Measurements from ENCODE around the gene TNRC6B. TPM values are rescaled to one million over a fixed set of nuclear protein-coding genes. Genes with fewer than 3 reads are reported as not detected.

TNRC6B gene
- total RNA-seq, 1 experiment from 2014 or later, result 58.1 TPM

DNA sequence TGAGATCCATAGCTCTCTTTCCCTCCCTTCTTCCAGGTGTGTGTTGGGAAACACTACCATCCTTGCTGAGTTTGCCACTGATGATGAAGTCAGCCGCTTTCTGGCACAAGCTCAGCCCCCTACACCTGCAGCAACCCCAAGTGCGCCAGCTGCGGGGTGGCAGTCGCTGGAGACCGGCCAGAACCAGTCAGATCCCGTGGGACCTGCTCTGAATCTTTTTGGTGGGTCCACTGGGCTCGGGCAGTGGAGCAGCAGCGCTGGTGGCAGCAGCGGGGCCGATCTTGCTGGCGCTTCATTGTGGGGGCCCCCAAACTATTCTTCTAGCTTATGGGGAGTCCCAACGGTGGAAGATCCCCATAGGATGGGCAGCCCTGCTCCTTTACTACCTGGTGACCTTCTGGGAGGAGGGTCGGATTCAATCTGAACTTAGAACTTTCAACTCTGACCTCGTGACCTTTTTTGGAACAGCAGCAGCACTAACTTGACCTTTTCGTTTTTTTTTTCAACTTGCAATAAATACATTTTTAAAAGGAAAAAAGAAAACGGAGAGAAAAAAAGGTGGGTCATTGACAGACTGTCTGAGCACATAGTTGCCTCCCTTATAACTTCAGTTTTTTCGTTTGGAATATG is 145.2 kb downstream of the TNRC6B start:
- Histone ChIP-seq H2BK12ac (ENCODE audit: insufficient read length, low read depth, low read length) (no peak overlapping the region), H3K79me1 (ENCODE audit: insufficient read depth, low read depth, low read length, poor library complexity, severe bottlenecking) (no peaks in the 10 kb centered on the region), H3K27me3 (ENCODE audit: insufficient read depth, low read length) (no peaks in the 10 kb centered on the region), H3K9ac (ENCODE audit: extremely low read depth, insufficient read length, low read length) (no peak overlapping the region), H3K18ac (ENCODE audit: insufficient read length, low read depth, low read length) (no peak overlapping the region), H3K79me2 (ENCODE audit: insufficient read depth, low read length) (no peaks in the 10 kb centered on the region), H3K56ac (ENCODE audit: insufficient read length, low read depth, low read length) (no peak overlapping the region), H3K4me2 (ENCODE audit: insufficient read depth, insufficient read length, low read length) (no peak overlapping the region), H3K27ac (ENCODE audit: insufficient read length, low read depth, low read length) (no peak overlapping the region), H2AFZ (ENCODE audit: low read length) (no peak overlapping the region), H3K9me3 (ENCODE audit: control insufficient read depth, low read depth, low read length) (no peaks in the 10 kb centered on the region), H3K4me1 (ENCODE audit: insufficient read depth, low read length) (peaks cover 5% of the 10 kb centered on the region; the same call in 1 of the 2 replicates), H3K23me2 (ENCODE audit: insufficient read length, low read depth, low read length, poor library complexity, severe bottlenecking) (no peaks in the 10 kb centered on the region), H4K8ac (replicated peaks; ENCODE audit: insufficient read length, low read depth, low read length) (no peak overlapping the region), H2BK5ac (ENCODE audit: insufficient read length, low read length) (no peak overlapping the region), H3K4ac (ENCODE audit: low read depth, low read length) (no peak overlapping the region), H2BK15ac (ENCODE audit: low read depth, low read length) (no peak overlapping the region), H2AK5ac (ENCODE audit: insufficient read length, low read length) (no peak overlapping the region), H2BK120ac (ENCODE audit: low read depth, low read length, poor library complexity, severe bottlenecking) (no peak overlapping the region), H3K23ac (ENCODE audit: insufficient read length, low read depth, low read length) (no peak overlapping the region), H2BK20ac (ENCODE audit: low read depth, low read length, poor library complexity, severe bottlenecking) (no peak overlapping the region), H4K5ac (ENCODE audit: insufficient read length, low read depth, low read length) (no peak overlapping the region), H3T11ph (ENCODE audit: low read length) (no peak overlapping the region), H4K20me1 (ENCODE audit: control insufficient read depth, insufficient read depth, insufficient read length) (peaks cover 2% of the 10 kb centered on the region), H3K14ac (ENCODE audit: insufficient read depth, low read length) (no peak overlapping the region), H4K91ac (ENCODE audit: insufficient read length, low read depth, low read length) (no peak overlapping the region)
- H3K27me3 Mint-ChIP-seq (ENCODE audit: low read depth), result no peaks in the 10 kb centered on the region
- TF ChIP-seq, protein P1, sequence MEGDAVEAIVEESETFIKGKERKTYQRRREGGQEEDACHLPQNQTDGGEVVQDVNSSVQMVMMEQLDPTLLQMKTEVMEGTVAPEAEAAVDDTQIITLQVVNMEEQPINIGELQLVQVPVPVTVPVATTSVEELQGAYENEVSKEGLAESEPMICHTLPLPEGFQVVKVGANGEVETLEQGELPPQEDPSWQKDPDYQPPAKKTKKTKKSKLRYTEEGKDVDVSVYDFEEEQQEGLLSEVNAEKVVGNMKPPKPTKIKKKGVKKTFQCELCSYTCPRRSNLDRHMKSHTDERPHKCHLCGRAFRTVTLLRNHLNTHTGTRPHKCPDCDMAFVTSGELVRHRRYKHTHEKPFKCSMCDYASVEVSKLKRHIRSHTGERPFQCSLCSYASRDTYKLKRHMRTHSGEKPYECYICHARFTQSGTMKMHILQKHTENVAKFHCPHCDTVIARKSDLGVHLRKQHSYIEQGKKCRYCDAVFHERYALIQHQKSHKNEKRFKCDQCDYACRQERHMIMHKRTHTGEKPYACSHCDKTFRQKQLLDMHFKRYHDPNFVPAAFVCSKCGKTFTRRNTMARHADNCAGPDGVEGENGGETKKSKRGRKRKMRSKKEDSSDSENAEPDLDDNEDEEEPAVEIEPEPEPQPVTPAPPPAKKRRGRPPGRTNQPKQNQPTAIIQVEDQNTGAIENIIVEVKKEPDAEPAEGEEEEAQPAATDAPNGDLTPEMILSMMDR (conservative IDR thresholded peaks at IDR 0.05), result no peak
- DNase-seq, result no peak
- no CpG with 5 or more reads among the region's 17 CpGs for WGBS (ENCODE audit: extremely low coverage, insufficient read length, low lambda C conversion rate)
- H3K36me3 Mint-ChIP-seq (ENCODE audit: insufficient read depth in 1 of 3, low read depth in 3 of 3), result peaks cover 17 to 70% (median 48%) of the 10 kb centered on the region in 3 experiments; a peak in 6 of 7 replicates
- H3K4me1 Mint-ChIP-seq, result peaks cover 40 to 50% of the 10 kb centered on the region in 2 experiments
- no peaks in the 10 kb centered on the region for H3K9me3 Mint-ChIP-seq
- no peak overlapping the region for H3K4me3 Mint-ChIP-seq
- H3K27ac Mint-ChIP-seq, result peak overlapping the region in 2 of 3 experiments; percentile 57 to 86; a peak in 4 of 7 replicates

Measured in H9 (cell line).